Measurements from ENCODE around the gene SEPTIN5. TPM values are rescaled to one million over a fixed set of nuclear protein-coding genes. Genes with fewer than 3 reads are reported as not detected.
A peak's percentile ranks its signal among the peaks of the same experiment; 100 is the strongest.

SEPTIN5 gene
- total and polyA plus RNA-seq, 8 donors = 4.2 to 53.4 (median 7.9) TPM

DNA sequence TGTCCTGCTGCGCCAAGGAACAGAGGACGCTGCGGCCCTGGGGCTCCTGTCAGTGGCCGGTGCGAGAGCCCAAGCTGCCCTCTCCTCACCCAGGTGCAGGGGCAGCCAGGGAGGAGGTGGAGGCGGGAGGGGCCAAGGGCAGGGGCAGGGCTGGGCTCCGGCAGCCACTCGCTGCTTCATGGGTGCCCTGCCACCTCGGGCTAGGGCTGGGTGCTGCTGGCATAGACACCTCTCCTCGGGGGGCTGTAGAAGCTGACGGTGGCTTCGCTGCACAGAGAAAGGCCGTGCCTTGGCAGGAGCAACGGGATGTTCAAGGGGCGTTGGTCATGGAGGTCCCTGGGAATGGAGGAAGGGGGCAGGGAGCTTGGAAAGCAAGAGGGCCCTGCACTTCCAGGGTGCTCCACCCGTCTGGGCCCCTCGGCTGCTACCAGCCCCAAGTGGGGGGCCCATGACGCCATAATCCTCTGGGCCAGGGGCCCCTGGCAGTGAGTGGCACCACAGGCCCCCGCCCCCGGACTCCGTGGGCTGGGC is 44.7 kb downstream of the SEPTIN5 start:
- 10 to 11% methylated on average over 20 to 21 of the region's 21 CpGs for WGBS, 2 donors
- Histone ChIP-seq H3K4me3 (no peak overlapping the region), H3K27me3 (peaks cover 0 to 19% (median 11%) of the 10 kb centered on the region in 4 donors), H3K27ac (no peak overlapping the region), H3K9me3 (no peaks in the 10 kb centered on the region), H3K36me3 (no peaks in the 10 kb centered on the region), H3K4me1 (peaks cover 0 to 4% (median 0%) of the 10 kb centered on the region in 3 donors)
- ATAC-seq = no peak
- TF ChIP-seq, protein P1, sequence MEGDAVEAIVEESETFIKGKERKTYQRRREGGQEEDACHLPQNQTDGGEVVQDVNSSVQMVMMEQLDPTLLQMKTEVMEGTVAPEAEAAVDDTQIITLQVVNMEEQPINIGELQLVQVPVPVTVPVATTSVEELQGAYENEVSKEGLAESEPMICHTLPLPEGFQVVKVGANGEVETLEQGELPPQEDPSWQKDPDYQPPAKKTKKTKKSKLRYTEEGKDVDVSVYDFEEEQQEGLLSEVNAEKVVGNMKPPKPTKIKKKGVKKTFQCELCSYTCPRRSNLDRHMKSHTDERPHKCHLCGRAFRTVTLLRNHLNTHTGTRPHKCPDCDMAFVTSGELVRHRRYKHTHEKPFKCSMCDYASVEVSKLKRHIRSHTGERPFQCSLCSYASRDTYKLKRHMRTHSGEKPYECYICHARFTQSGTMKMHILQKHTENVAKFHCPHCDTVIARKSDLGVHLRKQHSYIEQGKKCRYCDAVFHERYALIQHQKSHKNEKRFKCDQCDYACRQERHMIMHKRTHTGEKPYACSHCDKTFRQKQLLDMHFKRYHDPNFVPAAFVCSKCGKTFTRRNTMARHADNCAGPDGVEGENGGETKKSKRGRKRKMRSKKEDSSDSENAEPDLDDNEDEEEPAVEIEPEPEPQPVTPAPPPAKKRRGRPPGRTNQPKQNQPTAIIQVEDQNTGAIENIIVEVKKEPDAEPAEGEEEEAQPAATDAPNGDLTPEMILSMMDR (IDR thresholded peaks at IDR 0.05) = no peak
- peak in 1 of 6 donors; percentile 63 for DNase-seq
- FAIRE-seq = no peak
- intact Hi-C loops (cut with DNase I) = no loop called here

DNA sequence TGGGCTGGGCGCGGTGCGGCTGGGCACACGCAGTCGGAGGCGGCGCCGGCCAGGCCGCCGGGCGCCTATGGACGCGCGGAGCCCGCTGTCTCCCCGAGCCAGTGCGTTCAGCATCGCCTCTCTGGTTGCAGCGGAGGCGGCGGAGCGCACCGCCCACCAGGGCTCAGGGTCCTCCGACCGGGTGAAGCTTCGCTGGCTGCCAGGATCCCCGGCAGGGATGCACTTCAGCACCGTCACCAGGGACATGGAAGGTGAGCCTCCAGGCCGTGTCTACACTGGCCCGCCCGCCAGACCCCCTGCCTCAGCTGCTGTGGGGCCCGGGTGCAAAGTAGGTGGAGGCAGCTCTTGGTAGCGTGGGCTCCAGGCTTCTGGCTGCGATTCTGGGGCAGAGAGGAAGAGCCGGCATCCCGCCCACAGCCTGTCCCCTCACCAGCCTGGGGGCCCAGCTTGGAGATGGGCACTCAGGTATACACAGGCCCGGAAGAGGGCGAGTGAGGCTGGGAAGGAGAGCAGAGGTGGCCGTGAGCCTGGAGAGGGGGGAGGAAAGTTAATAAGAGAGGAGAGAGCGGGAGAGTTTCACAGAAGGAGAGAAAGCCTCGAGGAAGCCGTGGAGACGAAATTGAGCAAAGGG is 45.2 kb downstream of the SEPTIN5 start:
- TF ChIP-seq, protein P1 (IDR thresholded peaks at IDR 0.05) = no peak
- intact Hi-C loops (cut with DNase I) = no loop called here
- no peaks in the 10 kb centered on the region for H3K36me3 ChIP-seq
- 7 to 8% methylated on average over 37 to 43 of the region's 43 CpGs for WGBS, 2 donors
- H3K27me3 ChIP-seq = peaks cover 0 to 19% (median 11%) of the 10 kb centered on the region in 4 donors
- H3K27ac ChIP-seq = no peak overlapping the region
- peaks cover 0 to 4% (median 0%) of the 10 kb centered on the region in 3 donors for H3K4me1 ChIP-seq
- H3K4me3 ChIP-seq = no peak overlapping the region
- ATAC-seq (no peak), DNase-seq (no peak), FAIRE-seq (no peak)
- H3K9me3 ChIP-seq = no peaks in the 10 kb centered on the region

DNA sequence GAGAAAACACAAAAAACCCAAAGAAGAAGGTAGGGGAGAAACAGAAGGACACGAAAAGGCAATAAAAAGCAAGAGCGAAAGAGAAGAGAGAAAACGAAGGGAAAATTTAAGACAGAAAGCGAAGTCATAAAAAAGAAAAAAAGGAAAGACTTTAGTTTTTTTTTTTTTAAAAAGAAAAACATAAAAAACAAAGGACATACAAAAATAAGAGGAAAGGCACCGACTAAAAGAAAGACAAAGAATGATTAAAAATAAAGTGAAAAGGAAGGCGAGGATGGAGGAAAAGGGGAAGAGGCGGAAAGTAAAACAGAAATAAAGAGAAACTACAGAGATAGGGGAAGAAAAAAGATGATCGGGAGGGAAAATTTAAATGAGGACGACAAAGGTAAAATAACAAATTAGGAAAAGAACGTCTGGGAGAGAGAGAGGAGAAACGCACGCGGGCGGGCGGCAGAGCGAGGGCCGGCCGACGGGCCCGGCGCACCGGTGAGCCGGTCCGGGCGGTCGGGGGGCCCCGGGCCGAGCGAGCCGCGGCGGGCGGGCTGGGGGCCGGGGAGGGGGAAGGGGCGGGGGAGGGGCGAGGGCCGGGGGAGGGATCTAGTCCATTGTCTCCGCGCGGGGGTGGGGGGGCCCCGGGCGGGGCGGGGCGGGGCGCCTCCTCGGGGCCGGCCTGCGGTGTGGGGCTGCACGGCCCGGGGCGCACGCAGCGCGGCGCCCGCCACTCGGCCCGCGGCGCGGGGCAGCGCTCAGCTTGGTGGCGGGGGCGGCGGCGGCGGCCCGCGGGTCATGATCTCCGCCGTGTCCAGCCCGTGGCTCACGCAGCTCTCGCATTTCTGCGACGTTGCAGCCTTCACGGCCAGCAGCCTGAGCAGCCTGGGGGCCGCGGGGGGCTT is 46.0 kb downstream of the SEPTIN5 start, which contains the start of gene TBX1:
TBX1 (plus strand) TSS at position 721 of the 893 bp plus-strand sequence; CDS start at position 787, 66 bp downstream.
- no peaks in the 10 kb centered on the region for H3K9me3 ChIP-seq
- H3K36me3 ChIP-seq = no peaks in the 10 kb centered on the region
- FAIRE-seq = no peak
- DNase-seq = peak in 1 of 6 donors; percentile 33
- no peak within 1 kb of the TSS for H3K27ac ChIP-seq
- peaks cover 0 to 23% (median 11%) of the 10 kb centered on the region in 4 donors for H3K27me3 ChIP-seq
- TF ChIP-seq, protein P1 (IDR thresholded peaks at IDR 0.05) = no peak
- WGBS, 2 donors = 6 to 12% methylated on average over 18 to 60 of the region's 79 CpGs
- peaks cover 0 to 4% (median 0%) of the 10 kb centered on the region in 3 donors for H3K4me1 ChIP-seq
- peak within 1 kb of the TSS in 1 of 4 donors; percentile 25 for H3K4me3 ChIP-seq
- ATAC-seq = no peak
- intact Hi-C loops (cut with DNase I) = no loop called here

DNA sequence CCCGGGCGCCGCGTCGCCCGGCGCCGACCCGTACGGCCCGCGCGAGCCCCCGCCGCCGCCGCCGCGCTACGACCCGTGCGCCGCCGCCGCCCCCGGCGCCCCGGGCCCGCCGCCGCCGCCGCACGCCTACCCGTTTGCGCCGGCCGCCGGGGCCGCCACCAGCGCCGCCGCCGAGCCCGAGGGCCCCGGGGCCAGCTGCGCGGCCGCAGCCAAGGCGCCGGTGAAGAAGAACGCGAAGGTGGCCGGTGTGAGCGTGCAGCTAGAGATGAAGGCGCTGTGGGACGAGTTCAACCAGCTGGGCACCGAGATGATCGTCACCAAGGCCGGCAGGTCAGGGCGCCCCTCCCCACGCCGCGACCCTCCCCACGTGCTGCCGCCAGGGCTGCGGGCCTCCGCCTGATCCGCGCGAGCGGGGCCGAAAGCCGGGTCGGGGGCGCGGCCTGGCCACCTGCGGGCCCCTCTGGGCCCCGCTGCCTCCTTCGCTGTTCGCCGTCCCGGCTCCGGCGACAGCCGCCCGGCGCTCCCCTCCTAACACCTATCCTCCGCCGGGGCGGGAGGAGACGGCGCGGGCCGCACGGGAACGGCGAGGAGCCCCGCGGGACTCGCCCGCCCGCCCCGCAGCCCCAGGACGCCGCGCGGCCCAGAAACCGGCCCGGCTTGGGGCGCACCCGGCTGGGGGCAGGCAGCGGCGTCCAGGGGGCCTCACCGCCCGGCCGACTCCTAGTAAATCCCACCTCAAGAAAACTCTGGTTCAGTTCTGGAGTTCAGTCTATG is 46.8 kb downstream of the SEPTIN5 start:
- FAIRE-seq (no peak), DNase-seq (peak in 1 of 6 donors; percentile 65), ATAC-seq (no peak)
- H3K27ac ChIP-seq = no peak overlapping the region
- H3K4me1 ChIP-seq = peaks cover 0 to 4% (median 0%) of the 10 kb centered on the region in 3 donors
- intact Hi-C loops (cut with DNase I) = no loop called here
- WGBS, 2 donors = 12 to 16% methylated on average over 78 to 117 of the region's 117 CpGs
- peak overlapping the region in 1 of 4 donors; percentile 25 for H3K4me3 ChIP-seq
- TF ChIP-seq, protein P1 (IDR thresholded peaks at IDR 0.05) = no peak
- no peaks in the 10 kb centered on the region for H3K36me3 ChIP-seq
- no peaks in the 10 kb centered on the region for H3K9me3 ChIP-seq
- H3K27me3 ChIP-seq = peaks cover 0 to 24% (median 9%) of the 10 kb centered on the region in 4 donors
